Hematopoietic multipotent progenitor cell treated with erythropoietin and hydrocortisone succinate and interleukin-3 and kit ligand, for 6 days (in vitro differentiated cells): ENCODE measurements around the gene SLC6A1.

Experiments
- DNase-seq: peaks from one replicate; pipeline ENCODE4 v3.0.0-alpha.2; 2015

The SLC6A1 gene

GRCh38 chr3:10996345-10997013, 3.9 kb downstream of the SLC6A1 start:
- DNase-seq, result peak; percentile 21

GRCh38 chr3:10997196-10997595, 4.6 kb downstream of the SLC6A1 start:
- DNase-seq, result no peak

GRCh38 chr3:10998542-10998941, 6.0 kb downstream of the SLC6A1 start:
- no peak for DNase-seq

- no peak for DNase-seq
Observed at GRCh38 chr3:10999221-11000107, 6.9 kb downstream of the SLC6A1 start.

- DNase-seq, result no peak
Observed at GRCh38 chr3:11000528-11000927, 8.0 kb downstream of the SLC6A1 start.

GRCh38 chr3:11001020-11001657, 8.6 kb downstream of the SLC6A1 start:
- peak; percentile 75 for DNase-seq

GRCh38 chr3:11001658-11002021, 9.1 kb downstream of the SLC6A1 start:
- DNase-seq, result no peak

- DNase-seq, result no peak
Observed at GRCh38 chr3:11002371-11002807, 9.8 kb downstream of the SLC6A1 start.

GRCh38 chr3:11004563-11004962, 12.0 kb downstream of the SLC6A1 start:
- DNase-seq, result no peak

GRCh38 chr3:11005686-11006256, 13.2 kb downstream of the SLC6A1 start:
- no peak for DNase-seq

GRCh38 chr3:11006986-11007933, 14.7 kb downstream of the SLC6A1 start:
- DNase-seq, result no peak

- DNase-seq, result no peak
Observed at GRCh38 chr3:11009898-11010297, 17.4 kb downstream of the SLC6A1 start.

- DNase-seq, result no peak
Observed at GRCh38 chr3:11010426-11011165, 18.0 kb downstream of the SLC6A1 start.

GRCh38 chr3:11014253-11014652, 21.7 kb downstream of the SLC6A1 start:
- no peak for DNase-seq

GRCh38 chr3:11014752-11015151, 22.2 kb downstream of the SLC6A1 start:
- DNase-seq, result no peak

GRCh38 chr3:11015369-11015768, 22.8 kb downstream of the SLC6A1 start:
- no peak for DNase-seq

GRCh38 chr3:11016727-11017126, 24.2 kb downstream of the SLC6A1 start:
- DNase-seq, result no peak

GRCh38 chr3:11019116-11019819, 26.7 kb downstream of the SLC6A1 start:
- no peak for DNase-seq

- no peak for DNase-seq
Observed at GRCh38 chr3:11020764-11021163, 28.2 kb downstream of the SLC6A1 start.

GRCh38 chr3:11021611-11022011, 29.1 kb downstream of the SLC6A1 start:
- DNase-seq, result no peak

GRCh38 chr3:11022115-11022514, 29.6 kb downstream of the SLC6A1 start:
- DNase-seq, result no peak
